HK-2 (cell line): ENCODE data around the gene GGPS1.
"Not testable (repeated sequence)": the region's sequence is repeated elsewhere in the genome, so short reads cannot be mapped to it uniquely, and the experiment has no call there.

Source experiments
- DNase-seq: peaks from one replicate; pipeline ENCODE4 v3.0.0-alpha.2; 2018; ENCODE audit not compliant: unreplicated experiment

The GGPS1 gene

GRCh38 chr1:235304549-235305451, 23.6 kb upstream of the GGPS1 start:
- DNase-seq, result no peak

GRCh38 chr1:235307158-235308124, 20.9 kb upstream of the GGPS1 start:
- DNase-seq, result no peak

GRCh38 chr1:235309206-235309605, 19.2 kb upstream of the GGPS1 start:
- not testable (repeated sequence) for DNase-seq

- DNase-seq, result no peak
Observed at GRCh38 chr1:235313262-235313661, 15.1 kb upstream of the GGPS1 start.

GRCh38 chr1:235313931-235314678, 14.3 kb upstream of the GGPS1 start:
- DNase-seq, result no peak

GRCh38 chr1:235315173-235315572, 13.2 kb upstream of the GGPS1 start:
- DNase-seq, result no peak

- no peak for DNase-seq
Observed at GRCh38 chr1:235315735-235316134, 12.6 kb upstream of the GGPS1 start.

GRCh38 chr1:235317168-235317567, 11.2 kb upstream of the GGPS1 start:
- DNase-seq, result no peak

GRCh38 chr1:235319255-235319654, 9.1 kb upstream of the GGPS1 start:
- DNase-seq, result no peak

- DNase-seq, result no peak
Observed at GRCh38 chr1:235320521-235321179, 7.7 kb upstream of the GGPS1 start.

GRCh38 chr1:235324296-235324695, 4.1 kb upstream of the GGPS1 start:
- no peak for DNase-seq

GRCh38 chr1:235325139-235325538, 3.2 kb upstream of the GGPS1 start:
- no peak for DNase-seq

GRCh38 chr1:235325854-235326253, 2.5 kb upstream of the GGPS1 start:
- no peak for DNase-seq

GRCh38 chr1:235326719-235327558, 1.4 kb upstream of the GGPS1 start:
- DNase-seq, result peak; percentile 56

- no peak for DNase-seq
Observed at GRCh38 chr1:235327559-235328270, 655 bp upstream of the GGPS1 start, which contains the start of gene ARID4B. Gene ARID4B (minus strand): TSS chr1:235328179. CDS start chr1:235326919, 1,260 bp downstream.

GRCh38 chr1:235329139-235329902, 951 bp downstream of the GGPS1 start:
- peak; percentile 60 for DNase-seq

GRCh38 chr1:235330918-235331285, 2.5 kb downstream of the GGPS1 start:
- no peak for DNase-seq

- DNase-seq, result no peak
Observed at GRCh38 chr1:235331401-235331800, 3.0 kb downstream of the GGPS1 start.

GRCh38 chr1:235336903-235337302, 8.5 kb downstream of the GGPS1 start:
- DNase-seq, result no peak
